Stimulated activated naive CD8-positive, alpha-beta T cell treated with anti-CD3 and anti-CD28 coated beads, Interleukin-15, Interleukin-2, amounts not matched to agents 100 ng/mL and 50 ng/mL, for 24 hours (primary cell): ENCODE results near the gene IL9.

Source experiments
- H3K27ac Mint-ChIP-seq: one replicate; pipeline ENCODE4 v1.8.0; 2021; ENCODE audit warnings: mild to moderate bottlenecking, mixed read lengths
- H3K27me3 Mint-ChIP-seq: one replicate; pipeline ENCODE4 v1.8.0; 2021; ENCODE audit warnings: mixed read lengths
- H3K36me3 Mint-ChIP-seq: one replicate; pipeline ENCODE4 v1.8.0; 2021; ENCODE audit warnings: low read depth, mixed read lengths
- H3K4me1 Mint-ChIP-seq: one replicate; pipeline ENCODE4 v1.8.0; 2021; ENCODE audit warnings: low read depth, mixed read lengths
- H3K4me3 Mint-ChIP-seq: one replicate; pipeline ENCODE4 v1.8.0; 2021; ENCODE audit warnings: mild to moderate bottlenecking, mixed read lengths
- H3K9me3 Mint-ChIP-seq: one replicate; pipeline ENCODE4 v1.8.0; 2021; ENCODE audit warnings: mixed read lengths

Gene IL9

DNA sequence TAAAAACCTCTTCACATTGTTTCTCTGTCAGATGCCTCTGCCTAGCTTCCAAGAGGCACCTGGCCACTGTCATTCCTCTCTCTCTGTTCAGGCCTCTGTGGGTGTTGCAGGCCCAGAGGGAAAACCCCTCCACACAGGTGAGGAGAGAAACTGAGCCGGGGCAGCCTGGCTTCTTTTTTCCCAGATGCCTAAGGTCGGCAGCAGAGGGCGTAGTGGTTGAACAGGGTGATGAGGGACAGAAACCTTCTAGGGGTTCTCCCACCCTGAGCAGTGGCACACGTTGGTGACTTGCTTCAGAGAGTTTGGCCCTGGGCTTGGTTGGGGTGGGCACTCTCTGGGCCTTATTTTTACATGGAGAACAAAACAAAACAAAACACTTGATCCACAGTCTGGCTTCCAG is 12.2 kb downstream of the IL9 start:
- Mint-ChIP-seq H3K4me1 (no peaks in the 10 kb centered on the region), H3K27ac (no peak overlapping the region), H3K27me3 (peaks cover 39% of the 10 kb centered on the region), H3K4me3 (no peak overlapping the region), H3K36me3 (no peaks in the 10 kb centered on the region), H3K9me3 (no peaks in the 10 kb centered on the region)

DNA sequence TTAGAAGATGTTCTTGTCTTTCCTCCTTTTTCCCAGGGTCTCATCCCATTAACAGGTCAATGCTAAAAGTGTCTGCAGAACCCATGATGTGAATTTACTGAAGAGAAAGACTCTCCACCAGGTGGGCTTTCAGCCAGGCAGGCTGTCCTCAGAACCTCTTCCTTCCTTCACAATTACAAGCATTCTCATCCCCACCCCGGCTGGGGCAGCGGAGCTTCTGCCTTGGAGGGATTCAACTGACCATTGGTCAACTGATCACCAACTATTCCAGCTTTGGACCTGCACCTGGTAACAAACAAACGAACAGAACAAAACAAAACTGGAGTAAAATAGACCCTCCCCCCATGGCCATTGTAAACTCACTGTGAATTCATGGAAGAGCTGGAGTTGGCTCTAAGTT is 12.6 kb downstream of the IL9 start:
- no peaks in the 10 kb centered on the region for H3K4me1 Mint-ChIP-seq
- no peaks in the 10 kb centered on the region for H3K36me3 Mint-ChIP-seq
- no peak overlapping the region for H3K4me3 Mint-ChIP-seq
- H3K27me3 Mint-ChIP-seq = peaks cover 39% of the 10 kb centered on the region
- H3K9me3 Mint-ChIP-seq = no peaks in the 10 kb centered on the region
- H3K27ac Mint-ChIP-seq = no peak overlapping the region

DNA sequence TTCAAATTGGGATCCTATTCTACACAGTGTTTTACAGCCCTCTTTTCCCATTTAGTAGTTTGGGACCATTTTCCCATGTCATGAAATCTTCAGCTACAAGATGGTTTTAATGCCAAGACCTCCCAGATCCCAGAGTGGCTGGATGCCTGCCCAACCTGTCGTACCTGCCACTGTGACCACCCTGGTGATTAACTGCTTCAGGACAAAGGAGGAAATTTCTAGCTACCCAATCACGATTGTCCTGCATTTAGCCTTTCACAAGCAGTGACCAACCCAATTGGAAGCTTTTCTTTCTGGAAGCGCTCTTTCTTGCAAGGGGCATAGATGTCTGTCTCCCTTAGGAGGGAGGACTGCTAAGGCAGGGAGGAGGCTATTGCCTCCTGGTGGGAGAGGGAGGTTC is 13.8 kb downstream of the IL9 start:
- Mint-ChIP-seq H3K4me1 (no peaks in the 10 kb centered on the region), H3K36me3 (no peaks in the 10 kb centered on the region), H3K9me3 (no peaks in the 10 kb centered on the region), H3K27me3 (peaks cover 39% of the 10 kb centered on the region), H3K4me3 (no peak overlapping the region), H3K27ac (no peak overlapping the region)

DNA sequence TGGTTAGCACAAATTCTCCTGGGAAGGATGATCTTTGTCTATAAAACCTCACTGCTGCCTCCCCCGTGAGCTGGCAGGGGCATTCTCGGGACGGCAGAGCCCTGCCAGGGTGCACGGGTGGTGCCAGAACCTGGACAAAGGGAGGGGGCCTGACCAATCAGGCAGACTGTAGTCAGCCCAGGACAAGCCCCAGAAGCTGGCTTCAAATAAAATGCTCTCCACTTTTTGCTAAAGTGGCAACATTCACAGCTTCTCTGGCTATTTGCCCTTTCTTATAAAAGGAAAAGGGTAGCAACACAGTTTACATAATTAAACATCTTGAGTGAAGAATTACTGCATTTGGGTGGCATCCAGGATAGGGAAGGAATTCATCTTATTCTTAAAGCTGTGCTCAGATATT is 14.4 kb downstream of the IL9 start:
- Mint-ChIP-seq H3K9me3 (no peaks in the 10 kb centered on the region), H3K4me3 (no peak overlapping the region), H3K27ac (no peak overlapping the region), H3K36me3 (no peaks in the 10 kb centered on the region), H3K4me1 (no peaks in the 10 kb centered on the region), H3K27me3 (peaks cover 39% of the 10 kb centered on the region)

DNA sequence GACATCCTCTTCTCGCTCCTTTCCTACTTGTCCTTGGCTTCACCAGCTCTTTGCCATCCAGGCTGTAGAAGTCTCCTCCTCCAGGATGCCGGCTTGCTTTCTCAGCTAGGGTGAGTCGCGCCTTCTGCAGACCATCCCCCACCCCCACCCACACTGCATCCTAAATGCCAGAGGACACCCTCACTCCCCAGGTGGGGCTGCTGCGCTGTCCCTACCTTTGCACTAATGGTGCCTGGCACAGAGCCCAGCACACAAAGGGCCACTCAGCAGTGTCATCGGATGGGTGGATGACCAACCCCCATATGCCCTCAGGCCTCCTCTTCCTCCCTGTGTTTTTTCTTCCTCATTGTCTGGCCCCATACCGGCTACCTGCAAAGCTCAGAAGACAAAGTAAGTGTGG is 14.8 kb downstream of the IL9 start:
- no peaks in the 10 kb centered on the region for H3K9me3 Mint-ChIP-seq
- peaks cover 39% of the 10 kb centered on the region for H3K27me3 Mint-ChIP-seq
- no peak overlapping the region for H3K27ac Mint-ChIP-seq
- H3K4me1 Mint-ChIP-seq = no peaks in the 10 kb centered on the region
- no peak overlapping the region for H3K4me3 Mint-ChIP-seq
- H3K36me3 Mint-ChIP-seq = no peaks in the 10 kb centered on the region

DNA sequence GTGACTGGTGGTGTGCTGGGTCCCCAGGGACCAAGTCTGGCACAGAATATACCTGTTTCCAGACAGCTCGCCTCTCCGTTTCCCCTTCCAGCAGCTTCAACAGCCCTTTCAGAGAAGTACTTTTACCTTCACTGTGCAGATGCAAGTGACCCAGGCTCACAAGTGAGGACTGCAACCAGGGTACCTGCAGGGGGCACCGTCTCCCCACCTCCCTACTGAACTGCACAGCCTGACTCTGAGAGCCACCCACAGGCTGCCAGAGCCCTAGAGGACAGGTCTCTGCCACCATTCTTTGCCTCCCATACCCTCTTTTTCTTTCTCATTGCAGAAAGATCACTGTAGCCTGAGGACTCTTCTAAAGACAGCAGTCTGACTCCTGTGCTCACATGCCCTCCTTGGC is 15.4 kb downstream of the IL9 start:
- no peak overlapping the region for H3K27ac Mint-ChIP-seq
- no peaks in the 10 kb centered on the region for H3K36me3 Mint-ChIP-seq

DNA sequence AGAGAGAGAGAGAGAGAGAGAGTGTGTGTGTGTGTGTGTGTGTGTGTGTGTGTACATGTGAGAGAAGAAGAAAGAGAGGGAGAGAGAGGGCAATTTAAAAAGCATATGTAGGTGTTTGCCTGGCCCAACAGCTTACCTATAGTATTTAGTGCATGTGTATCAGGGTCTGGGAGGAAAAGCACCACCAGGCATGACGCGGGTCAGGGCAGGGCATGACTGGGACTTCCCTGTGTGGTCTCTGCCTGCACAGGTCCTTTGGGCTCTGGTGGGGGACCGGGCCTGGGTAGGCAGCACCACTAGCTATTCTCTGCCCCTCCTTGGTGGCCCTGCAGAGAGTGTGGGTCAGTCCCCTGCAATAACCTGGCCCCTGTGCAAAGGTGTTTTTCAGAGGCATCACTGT is 16.1 kb downstream of the IL9 start:
- Mint-ChIP-seq H3K4me3 (no peak overlapping the region), H3K9me3 (no peaks in the 10 kb centered on the region), H3K36me3 (no peaks in the 10 kb centered on the region), H3K4me1 (no peaks in the 10 kb centered on the region), H3K27me3 (peaks cover 34% of the 10 kb centered on the region), H3K27ac (no peak overlapping the region)

More for the DNA sequence above, 15.4 kb downstream of the IL9 start:
- Mint-ChIP-seq H3K27me3 (peaks cover 38% of the 10 kb centered on the region), H3K9me3 (no peaks in the 10 kb centered on the region), H3K4me1 (no peaks in the 10 kb centered on the region), H3K4me3 (no peak overlapping the region)

DNA sequence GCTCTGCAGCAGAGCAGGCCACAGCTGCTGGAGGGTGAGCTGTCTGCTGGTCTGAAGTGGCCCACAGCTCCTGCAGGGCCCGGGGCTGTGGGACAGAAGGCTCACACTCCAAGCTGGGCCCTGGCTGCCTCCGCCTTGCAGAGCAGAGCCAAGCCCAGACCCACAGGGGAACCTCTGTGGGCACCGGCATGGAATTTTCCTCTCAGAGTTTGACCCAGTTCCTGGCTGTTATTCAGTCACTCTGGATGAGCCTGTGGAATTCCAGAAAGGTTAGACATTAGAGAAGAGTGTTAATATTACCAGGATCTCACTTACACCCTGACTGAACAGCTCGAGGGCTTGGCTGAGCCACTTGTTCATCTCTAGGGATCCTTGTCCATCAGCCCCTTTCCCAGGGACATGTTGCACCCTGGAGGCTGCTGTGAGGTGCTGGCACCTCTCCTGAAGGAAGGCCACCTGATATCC is 17.5 kb downstream of the IL9 start:
- Mint-ChIP-seq H3K4me3 (no peak overlapping the region), H3K27me3 (peaks cover 27% of the 10 kb centered on the region), H3K27ac (no peak overlapping the region), H3K9me3 (no peaks in the 10 kb centered on the region), H3K4me1 (no peaks in the 10 kb centered on the region), H3K36me3 (no peaks in the 10 kb centered on the region)

DNA sequence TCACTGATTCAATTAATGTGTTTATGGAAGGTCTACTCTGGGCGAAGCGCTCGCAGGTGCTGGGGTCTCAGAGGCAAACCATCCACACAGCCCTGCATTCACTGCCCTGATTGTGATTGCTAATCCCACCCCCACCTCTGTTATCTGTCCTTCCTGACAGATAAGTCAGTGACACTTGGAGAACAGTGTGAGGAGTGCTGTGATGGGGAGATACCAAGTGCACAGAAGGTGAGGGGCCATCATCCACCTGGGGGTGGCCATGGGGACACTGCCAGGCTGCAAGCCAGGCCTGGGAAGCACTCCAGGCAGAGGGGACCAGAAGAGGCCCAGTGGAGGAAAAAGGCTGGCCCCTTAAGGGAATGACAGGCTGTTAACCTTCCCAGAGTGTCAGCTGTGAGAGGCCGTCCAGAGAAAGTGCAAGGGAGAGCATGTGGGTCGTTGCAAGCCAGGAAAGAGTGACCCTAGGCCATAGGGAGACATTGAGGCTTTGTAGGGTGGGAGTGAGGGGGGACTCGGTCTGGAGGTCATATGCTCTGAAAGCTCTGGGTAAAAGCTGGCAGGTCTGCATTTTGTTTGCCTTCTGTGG is 18.0 kb downstream of the IL9 start:
- no peaks in the 10 kb centered on the region for H3K36me3 Mint-ChIP-seq
- H3K27ac Mint-ChIP-seq = no peak overlapping the region
- H3K27me3 Mint-ChIP-seq = peaks cover 21% of the 10 kb centered on the region
- no peak overlapping the region for H3K4me3 Mint-ChIP-seq
- no peaks in the 10 kb centered on the region for H3K9me3 Mint-ChIP-seq
- no peaks in the 10 kb centered on the region for H3K4me1 Mint-ChIP-seq

DNA sequence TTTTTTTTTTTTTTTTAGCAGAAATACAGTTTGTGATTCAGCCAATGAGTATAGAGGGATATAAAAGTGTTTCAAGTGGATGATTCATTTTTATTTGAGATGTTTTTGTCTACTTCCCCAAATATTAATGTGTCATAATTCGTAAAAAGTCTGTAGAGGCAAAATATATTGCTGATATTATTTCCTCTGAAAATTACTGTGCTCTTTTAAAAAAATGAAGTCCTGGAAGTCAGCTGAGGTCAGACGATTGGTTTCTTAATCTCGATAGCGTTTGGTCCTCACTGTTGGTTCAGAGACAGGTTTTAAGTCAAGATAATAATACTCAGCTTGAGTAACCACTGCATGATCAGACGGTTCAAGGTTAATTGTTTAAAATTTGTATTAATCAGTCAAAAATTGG is 19.5 kb downstream of the IL9 start:
- no peaks in the 10 kb centered on the region for H3K4me1 Mint-ChIP-seq
- no peak overlapping the region for H3K27ac Mint-ChIP-seq

DNA sequence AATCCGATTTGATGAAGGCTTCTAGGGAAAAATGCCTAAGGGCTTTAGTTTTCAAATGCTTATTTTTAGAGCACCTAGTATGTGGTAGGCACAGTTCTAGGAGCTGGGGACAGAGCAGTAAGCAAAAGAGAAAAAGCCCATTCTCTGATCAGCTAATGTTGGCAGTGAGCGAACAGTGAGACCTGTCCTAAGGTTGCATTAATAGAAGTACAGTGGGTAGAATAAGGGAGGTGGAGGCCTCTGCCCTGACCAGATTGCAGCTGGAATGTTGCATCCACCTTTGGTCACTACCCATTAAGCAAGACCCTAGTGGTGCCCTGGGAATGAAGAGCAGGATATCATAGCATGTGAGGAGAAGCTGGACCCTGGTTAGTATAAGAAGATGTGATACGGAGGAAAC is 20.1 kb downstream of the IL9 start:
- Mint-ChIP-seq H3K27me3 (peaks cover 13% of the 10 kb centered on the region), H3K4me3 (no peak overlapping the region), H3K4me1 (no peaks in the 10 kb centered on the region), H3K36me3 (no peaks in the 10 kb centered on the region), H3K27ac (no peak overlapping the region), H3K9me3 (no peaks in the 10 kb centered on the region)

More for the DNA sequence above, 19.5 kb downstream of the IL9 start:
- Mint-ChIP-seq H3K36me3 (no peaks in the 10 kb centered on the region), H3K9me3 (no peaks in the 10 kb centered on the region), H3K27me3 (peaks cover 13% of the 10 kb centered on the region), H3K4me3 (no peak overlapping the region)

DNA sequence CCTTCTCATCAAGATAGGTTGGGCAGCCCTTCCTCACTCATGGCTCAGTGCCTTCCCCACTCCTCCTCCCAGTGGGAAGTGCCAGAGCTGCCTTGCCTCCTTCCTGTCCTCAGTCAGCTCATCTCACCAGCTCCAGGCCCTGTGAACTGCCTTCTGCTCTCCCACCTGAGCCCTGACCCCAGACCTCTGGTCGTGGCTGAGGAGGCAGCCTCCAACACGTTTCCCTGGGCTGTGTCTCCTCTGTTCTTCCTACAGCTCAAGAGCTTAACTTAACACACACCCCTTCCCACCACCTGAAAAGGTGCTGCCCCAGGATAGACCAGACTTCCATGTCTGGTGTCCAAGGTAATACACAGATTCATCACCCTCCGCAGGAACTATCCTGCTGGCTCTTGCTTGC is 21.2 kb downstream of the IL9 start:
- Mint-ChIP-seq H3K36me3 (no peaks in the 10 kb centered on the region), H3K4me1 (no peaks in the 10 kb centered on the region), H3K4me3 (no peak overlapping the region), H3K27ac (no peak overlapping the region), H3K9me3 (no peaks in the 10 kb centered on the region), H3K27me3 (peaks cover 11% of the 10 kb centered on the region)

DNA sequence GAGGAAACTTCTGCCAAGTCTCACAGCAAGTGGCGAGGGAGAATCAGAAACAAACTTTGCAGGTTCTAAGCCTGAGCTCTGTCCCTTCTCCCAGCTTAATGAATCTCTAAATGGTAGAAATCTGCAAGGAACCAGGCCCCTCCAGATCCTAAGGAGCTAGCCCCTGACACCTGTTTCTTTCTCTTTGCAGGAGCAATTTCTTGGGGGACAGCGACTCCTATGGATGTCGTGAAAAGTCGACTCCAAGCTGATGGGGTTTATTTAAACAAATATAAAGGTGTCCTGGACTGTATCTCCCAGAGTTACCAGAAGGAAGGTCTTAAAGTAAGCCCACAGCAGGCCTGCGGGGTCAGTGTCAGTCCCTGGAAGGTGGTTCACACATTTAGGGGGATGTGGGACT is 21.8 kb downstream of the IL9 start:
- Mint-ChIP-seq H3K4me1 (no peaks in the 10 kb centered on the region), H3K27me3 (peaks cover 5% of the 10 kb centered on the region), H3K9me3 (no peaks in the 10 kb centered on the region), H3K4me3 (no peak overlapping the region), H3K36me3 (no peaks in the 10 kb centered on the region), H3K27ac (no peak overlapping the region)

DNA sequence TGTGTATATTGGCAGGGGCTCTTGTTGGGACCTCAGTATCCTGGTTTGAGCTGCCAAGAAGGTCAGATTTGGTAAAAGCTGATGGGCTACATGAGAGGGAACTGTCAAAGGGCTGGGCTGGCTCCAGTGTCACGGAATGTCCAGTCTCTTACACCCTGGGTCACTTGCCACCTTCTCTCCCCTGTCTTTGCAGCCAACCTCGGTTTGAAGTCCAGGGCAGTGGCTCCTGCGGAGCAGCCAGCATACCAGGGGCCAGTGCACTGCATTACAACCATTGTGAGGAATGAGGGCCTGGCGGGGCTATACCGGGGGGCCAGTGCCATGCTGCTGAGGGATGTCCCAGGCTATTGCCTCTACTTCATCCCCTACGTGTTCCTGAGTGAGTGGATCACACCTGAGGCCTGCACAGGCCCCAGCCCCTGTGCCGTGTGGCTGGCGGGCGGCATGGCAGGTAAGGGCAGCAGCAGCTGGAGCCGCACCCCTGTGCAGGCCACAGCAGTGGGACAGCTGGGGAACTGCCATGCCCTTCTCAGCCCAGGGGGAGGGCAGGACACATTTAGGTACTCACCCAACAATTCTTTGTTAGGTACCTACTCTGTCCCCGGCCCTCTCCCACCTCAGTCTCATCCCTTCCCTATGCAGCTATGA is 24.2 kb downstream of the IL9 start:
- Mint-ChIP-seq H3K4me1 (no peaks in the 10 kb centered on the region), H3K9me3 (no peaks in the 10 kb centered on the region), H3K27ac (no peak overlapping the region), H3K4me3 (no peak overlapping the region), H3K36me3 (no peaks in the 10 kb centered on the region), H3K27me3 (peaks cover 3% of the 10 kb centered on the region)

DNA sequence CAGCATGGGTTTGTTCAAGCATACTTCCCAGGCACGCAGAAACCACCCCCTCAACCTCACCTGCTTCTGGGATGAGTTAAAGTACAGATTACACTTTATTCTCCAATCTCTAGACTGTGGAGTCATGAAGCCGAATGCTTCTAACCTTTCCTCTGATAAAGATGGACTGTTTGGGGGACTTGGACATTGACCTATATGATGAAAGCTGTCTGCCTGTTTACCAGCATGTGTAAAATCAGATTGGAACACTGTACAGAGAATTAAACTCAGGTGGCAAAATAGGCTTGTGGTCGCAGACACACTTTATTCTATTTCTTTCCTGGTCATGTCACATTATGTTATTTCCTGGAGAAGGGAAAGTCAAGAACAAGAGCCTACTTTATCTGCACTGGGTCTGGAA is 25.7 kb downstream of the IL9 start:
- no peaks in the 10 kb centered on the region for H3K4me1 Mint-ChIP-seq
- no peak overlapping the region for H3K27ac Mint-ChIP-seq
- H3K36me3 Mint-ChIP-seq = no peaks in the 10 kb centered on the region
- H3K4me3 Mint-ChIP-seq = no peak overlapping the region
- H3K27me3 Mint-ChIP-seq = no peaks in the 10 kb centered on the region
- no peaks in the 10 kb centered on the region for H3K9me3 Mint-ChIP-seq

DNA sequence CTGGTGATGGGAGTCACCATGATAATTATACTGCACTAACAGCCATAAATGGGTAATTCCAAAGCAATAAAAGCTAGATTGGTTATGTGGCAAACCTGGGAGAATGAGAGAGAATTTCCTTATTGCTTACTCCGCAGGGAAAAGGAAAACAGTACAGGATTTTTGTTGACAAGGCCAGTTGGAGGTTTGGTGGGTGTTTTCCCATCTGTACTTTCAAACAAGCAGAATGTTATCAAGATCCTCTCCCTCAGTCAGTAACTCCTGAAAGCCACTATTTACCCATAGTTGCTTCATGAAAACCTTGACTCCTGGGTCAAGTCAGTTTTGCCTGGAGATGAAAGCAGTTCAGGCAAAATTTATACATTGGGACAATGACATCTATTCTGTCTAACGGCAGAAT is 26.4 kb downstream of the IL9 start:
- no peaks in the 10 kb centered on the region for H3K36me3 Mint-ChIP-seq
- H3K27me3 Mint-ChIP-seq = no peaks in the 10 kb centered on the region
- no peak overlapping the region for H3K4me3 Mint-ChIP-seq
- no peaks in the 10 kb centered on the region for H3K4me1 Mint-ChIP-seq
- no peak overlapping the region for H3K27ac Mint-ChIP-seq
- no peaks in the 10 kb centered on the region for H3K9me3 Mint-ChIP-seq
